ENCODE data around the gene LINC00237. TPM values are rescaled to one million over a fixed set of nuclear protein-coding genes. Genes with fewer than 3 reads are reported as not detected.

LINC00237 gene
- total and polyA plus RNA-seq, 9 of the 15 experiments (the other 6 are each of a cell fraction or from before 2014, with no cell fraction given), result not detected

DNA sequence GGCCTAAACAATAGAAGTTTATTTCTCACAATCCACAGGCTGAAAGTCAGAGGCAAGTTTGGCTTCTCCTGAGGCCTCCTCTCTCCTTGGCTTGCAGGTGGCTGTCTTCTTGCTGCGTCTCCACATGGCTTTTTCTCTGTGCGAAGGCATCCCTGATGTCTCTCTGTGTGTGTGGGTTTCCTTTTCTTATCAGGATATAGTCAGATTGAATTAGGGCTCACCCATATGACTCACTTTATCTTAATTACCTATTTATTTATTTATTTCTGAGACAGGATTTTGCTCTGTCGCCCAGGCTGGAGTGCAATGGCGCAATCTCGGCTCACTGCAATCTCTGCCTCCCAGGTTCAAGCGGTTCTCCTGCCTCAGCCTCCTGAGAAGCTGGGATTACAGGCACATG lies 30.7 kb downstream of the LINC00237 start:
- FAIRE-seq, result no peak
- intact Hi-C loops (cut with micrococcal nuclease) (no loop called here), in situ Hi-C loops (cut with MboI) (no loop called here)
- POLR2A ChIA-PET, result no interaction called here
- H3K9me1 ChIP-seq (ENCODE audit: control insufficient read depth, insufficient read depth, low read length), result no peaks in the 10 kb centered on the region
- no peak for DNase-seq (ENCODE audit: extremely low read depth in 1 of 4, low spot score in 3 of 4)
- no peaks in the 10 kb centered on the region for H3K9me3 ChIP-seq (replicated peaks; ENCODE audit: control insufficient read depth, insufficient read depth, low read depth, low read length)
- no peaks in the 10 kb centered on the region for H3K79me2 ChIP-seq (ENCODE audit: control insufficient read depth, insufficient read depth, low read length)
- TF ChIP-seq, protein P1, sequence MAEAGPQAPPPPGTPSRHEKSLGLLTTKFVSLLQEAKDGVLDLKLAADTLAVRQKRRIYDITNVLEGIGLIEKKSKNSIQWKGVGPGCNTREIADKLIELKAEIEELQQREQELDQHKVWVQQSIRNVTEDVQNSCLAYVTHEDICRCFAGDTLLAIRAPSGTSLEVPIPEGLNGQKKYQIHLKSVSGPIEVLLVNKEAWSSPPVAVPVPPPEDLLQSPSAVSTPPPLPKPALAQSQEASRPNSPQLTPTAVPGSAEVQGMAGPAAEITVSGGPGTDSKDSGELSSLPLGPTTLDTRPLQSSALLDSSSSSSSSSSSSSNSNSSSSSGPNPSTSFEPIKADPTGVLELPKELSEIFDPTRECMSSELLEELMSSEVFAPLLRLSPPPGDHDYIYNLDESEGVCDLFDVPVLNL (CRISPR knock-in tag; IDR thresholded peaks at IDR 0.05; ENCODE audit: low read depth), result no peak
- TF ChIP-seq PRPF4 (IDR thresholded peaks at IDR 0.05; ENCODE audit: insufficient read depth, low read depth, low read length, poor library complexity, severe bottlenecking), result no peak
- TF ChIP-seq POLR3G (IDR thresholded peaks at IDR 0.05; ENCODE audit: extremely low read depth, insufficient read length, insufficient replicate concordance), result no peak
- peak; percentile 36; the same call in 1 of the 2 replicates for TF ChIP-seq FOSL1 (tag; conservative IDR thresholded peaks at IDR 0.05)
- 3% methylated on average over 5 of the region's 6 CpGs for WGBS (ENCODE audit: insufficient coverage, low coverage, missing lambda C conversion rate)
- no peak for ATAC-seq
- no peak overlapping the region for H3K9ac ChIP-seq (ENCODE audit: insufficient read depth in 1 of 2, low read depth in 2 of 2, low read length in 2 of 2)
- no peak overlapping the region for H3K4me3 ChIP-seq
- no peak overlapping the region for H3K27ac ChIP-seq (ENCODE audit: extremely low read depth, low read depth, low read length)
- H3K27me3 ChIP-seq (ENCODE audit: control insufficient read depth in 2 of 2, insufficient read depth in 2 of 2, low read length in 2 of 2), result peaks cover 0 to 19% of the 10 kb centered on the region in 2 experiments; a peak in 3 of 5 replicates
- H3K4me1 ChIP-seq (replicated peaks in 1 of 2; ENCODE audit: control insufficient read depth in 2 of 2, insufficient read depth in 2 of 2, low read length in 2 of 2), result no peaks in the 10 kb centered on the region
- no TSS peak for BruUV-seq (replicated peaks)
- H2AFZ ChIP-seq (ENCODE audit: low read depth, low read length), result no peak overlapping the region
- CTCF ChIA-PET (ENCODE audit: low intra/inter-chr PET ratio), result no interaction called here
- no peak overlapping the region for H3K4me2 ChIP-seq (ENCODE audit: insufficient read depth, low read length)
- no peaks in the 10 kb centered on the region for H3K36me3 ChIP-seq (ENCODE audit: control insufficient read depth, insufficient read depth, low read length)
- H4K20me1 ChIP-seq (replicated peaks; ENCODE audit: control insufficient read depth, insufficient read depth, low read length), result no peaks in the 10 kb centered on the region
